Keratinocyte (primary cell): ENCODE results near the gene EPS8L2. TPM values are rescaled to one million over a fixed set of nuclear protein-coding genes. Genes with fewer than 3 reads are reported as not detected.

ENCODE experiments used
- DNase-seq: peaks from one replicate; pipeline ENCODE4 v3.0.0-alpha.2; 2011; ENCODE audit warnings: low read depth, missing footprints, low spot score
- FAIRE-seq: peaks from 2 replicates; lab custom pipeline; 2011; peaks lifted over from hg19 to GRCh38; lab: Jason Lieb, UNC
- H2AFZ ChIP-seq: 2 replicates; pipeline ENCODE4 v1.6.0; 2012; ENCODE audit warnings: low read length, control low read depth, inconsistent platforms; ENCODE audit not compliant: control insufficient read depth
- H3K27ac ChIP-seq: 2 replicates; pipeline ENCODE4 v1.5.1; 2011; ENCODE audit warnings: low read length; ENCODE audit not compliant: control insufficient read depth, insufficient read depth
- H3K27me3 ChIP-seq: 3 replicates; pipeline ENCODE4 v1.6.0; 2011; ENCODE audit warnings: low read length; ENCODE audit not compliant: control insufficient read depth, insufficient read depth; ENCODE audit errors: extremely low read depth
- H3K36me3 ChIP-seq, 2 experiments: 2 replicates in 1 of 2; 3 replicates in 1 of 2; pipeline ENCODE4 v1.5.1; 2011; ENCODE audit warnings: low read length in 2 of 2, mild to moderate bottlenecking in 1 of 2; ENCODE audit not compliant: control insufficient read depth in 2 of 2, insufficient read depth in 2 of 2; ENCODE audit errors: extremely low read depth in 1 of 2
- H3K4me1 ChIP-seq: 3 replicates; pipeline ENCODE4 v1.5.1; 2011; ENCODE audit warnings: low read length; ENCODE audit not compliant: control insufficient read depth, insufficient read depth; ENCODE audit errors: extremely low read depth
- H3K4me2 ChIP-seq: 3 replicates; pipeline ENCODE4 v1.6.0; 2011; ENCODE audit warnings: low read depth, low read length; ENCODE audit not compliant: control insufficient read depth, insufficient read depth; ENCODE audit errors: extremely low read depth
- H3K4me3 ChIP-seq, 3 experiments: fragments of 200-600 bp in 1 of 3; sonication (generic) in 1 of 3; 2 replicates in 2 of 3; 3 replicates in 1 of 3; pipeline ENCODE4 v1.5.1; 2011 to 2016; ENCODE audit warnings: low read length in 3 of 3, mild to moderate bottlenecking in 3 of 3, control low read depth in 2 of 3, inconsistent platforms in 1 of 3, low read depth in 1 of 3, mixed read lengths in 1 of 3, mixed run types in 1 of 3, moderate library complexity in 1 of 3; ENCODE audit not compliant: control insufficient read depth in 2 of 3, insufficient read depth in 2 of 3; ENCODE audit errors: extremely low read depth in 1 of 3
- H3K79me2 ChIP-seq: 2 replicates; pipeline ENCODE4 v1.6.0; 2012; ENCODE audit warnings: low read length; ENCODE audit not compliant: control insufficient read depth, insufficient read depth
- H3K9ac ChIP-seq: 3 replicates; pipeline ENCODE4 v1.6.0; 2011; ENCODE audit warnings: low read length; ENCODE audit not compliant: control insufficient read depth, insufficient read depth; ENCODE audit errors: extremely low read depth
- H3K9me1 ChIP-seq: 3 replicates; pipeline ENCODE4 v1.6.0; 2011; ENCODE audit warnings: low read length; ENCODE audit not compliant: control insufficient read depth, insufficient read depth; ENCODE audit errors: extremely low read depth
- H3K9me3 ChIP-seq: 2 replicates; pipeline ENCODE4 v1.5.1; 2012; ENCODE audit warnings: low read depth, low read length; ENCODE audit not compliant: control insufficient read depth
- H4K20me1 ChIP-seq: 3 replicates; pipeline ENCODE4 v1.6.0; 2011; ENCODE audit warnings: low read length; ENCODE audit not compliant: control insufficient read depth, insufficient read depth; ENCODE audit errors: extremely low read depth
- EZH2 ChIP-seq: IDR thresholded peaks from one replicate; pipeline ENCODE4 v1.6.1; 2012; ENCODE audit warnings: inconsistent platforms, mild to moderate bottlenecking, low read length, moderate library complexity
- dilution Hi-C: fragments of 300-500 bp; cut with MboI; formaldehyde crosslinking; loops from one replicate; pipeline ENCODE4 v1.7.0; 2020; ENCODE audit warnings: low sequenced_read_pairs; ENCODE audit not compliant: extremely low pct_ligation_motif_present
- polyA plus RNA-seq, 5 experiments: library from polyadenylated mRNA; depleted of rRNA in 3 of 5; stranded (reverse) in 3 of 5; stranded (forward) in 1 of 5; unstranded in 1 of 5; fragments of >200 nt; gene quantifications; 1 replicate in 1 of 5; 2 replicates in 3 of 5; 3 replicates in 1 of 5; pipeline versions ENCODE4 v1.2.1 to v1.2.3, GENCODE V29; 2011 to 2012; ENCODE audit warnings: missing spikeins in 2 of 5, low read depth in 1 of 5, low replicate concordance in 1 of 5
- TF ChIP-seq, protein P1 (sequence below), 3 experiments: IDR thresholded peaks in 1 of 3; conservative IDR thresholded peaks in 1 of 3; optimal IDR thresholded peaks in 1 of 3; 2 replicates in 2 of 3; 3 replicates in 1 of 3; pipeline versions ENCODE3 to v1.5.1; 2011; ENCODE audit warnings: low read length in 3 of 3, mild to moderate bottlenecking in 3 of 3, moderate library complexity in 2 of 3, control low read depth in 1 of 3, inconsistent platforms in 1 of 3; ENCODE audit not compliant: insufficient read depth in 2 of 3; ENCODE audit errors: extremely low read depth in 1 of 3

EPS8L2 gene
- polyA plus RNA-seq, 1 donor (not counting 4 experiments of a cell fraction or from before 2014, with no cell fraction given) = 114 TPM

- Histone ChIP-seq H3K79me2 (peaks cover 2% of the 10 kb centered on the region), H3K9me3 (no peaks in the 10 kb centered on the region), H3K9ac (no peak overlapping the region), H3K27me3 (no peaks in the 10 kb centered on the region), H3K4me3 (no peak overlapping the region), H3K27ac (no peak overlapping the region), H3K4me1 (peaks cover 7% of the 10 kb centered on the region), H3K4me2 (no peak overlapping the region), H2AFZ (no peak overlapping the region), H3K36me3 (peaks cover 9 to 14% of the 10 kb centered on the region in 2 experiments), H3K9me1 (no peaks in the 10 kb centered on the region), H4K20me1 (peaks cover 2% of the 10 kb centered on the region)
- FAIRE-seq (no peak), DNase-seq (no peak)
- dilution Hi-C loops = no loop called here
- TF ChIP-seq, protein P1, sequence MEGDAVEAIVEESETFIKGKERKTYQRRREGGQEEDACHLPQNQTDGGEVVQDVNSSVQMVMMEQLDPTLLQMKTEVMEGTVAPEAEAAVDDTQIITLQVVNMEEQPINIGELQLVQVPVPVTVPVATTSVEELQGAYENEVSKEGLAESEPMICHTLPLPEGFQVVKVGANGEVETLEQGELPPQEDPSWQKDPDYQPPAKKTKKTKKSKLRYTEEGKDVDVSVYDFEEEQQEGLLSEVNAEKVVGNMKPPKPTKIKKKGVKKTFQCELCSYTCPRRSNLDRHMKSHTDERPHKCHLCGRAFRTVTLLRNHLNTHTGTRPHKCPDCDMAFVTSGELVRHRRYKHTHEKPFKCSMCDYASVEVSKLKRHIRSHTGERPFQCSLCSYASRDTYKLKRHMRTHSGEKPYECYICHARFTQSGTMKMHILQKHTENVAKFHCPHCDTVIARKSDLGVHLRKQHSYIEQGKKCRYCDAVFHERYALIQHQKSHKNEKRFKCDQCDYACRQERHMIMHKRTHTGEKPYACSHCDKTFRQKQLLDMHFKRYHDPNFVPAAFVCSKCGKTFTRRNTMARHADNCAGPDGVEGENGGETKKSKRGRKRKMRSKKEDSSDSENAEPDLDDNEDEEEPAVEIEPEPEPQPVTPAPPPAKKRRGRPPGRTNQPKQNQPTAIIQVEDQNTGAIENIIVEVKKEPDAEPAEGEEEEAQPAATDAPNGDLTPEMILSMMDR (optimal IDR thresholded peaks at IDR 0.05 in 1 of 3, IDR thresholded peaks at IDR 0.05 in 1 of 3, conservative IDR thresholded peaks at IDR 0.05 in 1 of 3; ENCODE audit: extremely low read depth in 1 of 3, insufficient read depth in 2 of 3, low read length in 3 of 3) = no peak
- TF ChIP-seq EZH2 = no peak
Observed at GRCh38 chr11:660681-661444, 45.2 kb upstream of the EPS8L2 start.

DNA sequence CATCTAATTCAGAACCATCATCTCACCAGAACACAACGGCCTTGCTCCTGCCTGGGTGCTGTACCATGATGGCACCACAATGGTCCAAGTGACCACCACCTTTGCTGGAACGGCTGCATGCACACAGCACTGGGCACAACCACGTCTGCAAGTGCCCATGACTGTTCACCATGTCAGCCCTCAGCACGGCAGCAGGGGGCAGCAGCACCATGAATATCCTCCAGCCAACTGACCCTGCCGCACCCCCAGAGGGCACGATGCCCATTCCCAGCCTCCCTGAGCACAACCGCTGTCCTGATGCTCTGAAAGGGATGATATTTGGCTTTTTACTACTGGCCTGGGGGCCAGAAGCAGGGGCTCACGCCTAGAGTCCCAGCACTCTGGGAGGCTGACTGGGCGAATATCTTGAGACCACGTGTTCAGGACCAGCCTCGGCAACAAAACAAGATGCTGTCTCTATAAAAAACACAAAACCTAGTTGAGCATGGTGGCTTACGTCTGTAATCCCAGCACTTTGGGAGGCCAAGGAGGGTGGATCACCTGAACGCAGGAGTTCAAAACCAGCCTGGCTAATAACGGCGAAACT lies 43.2 kb upstream of the EPS8L2 start:
- Histone ChIP-seq H3K4me1 (peaks cover 7% of the 10 kb centered on the region), H2AFZ (no peak overlapping the region), H4K20me1 (peaks cover 3% of the 10 kb centered on the region), H3K27me3 (no peaks in the 10 kb centered on the region), H3K9me1 (no peaks in the 10 kb centered on the region), H3K27ac (no peak overlapping the region), H3K36me3 (peaks cover 6 to 13% of the 10 kb centered on the region in 2 experiments), H3K9ac (no peak overlapping the region), H3K79me2 (peaks cover 2% of the 10 kb centered on the region), H3K4me3 (no peak overlapping the region), H3K4me2 (no peak overlapping the region), H3K9me3 (no peaks in the 10 kb centered on the region)
- DNase-seq (no peak), FAIRE-seq (peak; percentile 48)
- dilution Hi-C loops = no loop called here
- TF ChIP-seq, protein P1 (optimal IDR thresholded peaks at IDR 0.05 in 1 of 3, IDR thresholded peaks at IDR 0.05 in 1 of 3, conservative IDR thresholded peaks at IDR 0.05 in 1 of 3; ENCODE audit: extremely low read depth in 1 of 3, insufficient read depth in 2 of 3, low read length in 3 of 3) = peak; percentile 70 to 98 (median 76)
- no peak for TF ChIP-seq EZH2
